Measurements from ENCODE around the gene PRCC.

PRCC gene

DNA sequence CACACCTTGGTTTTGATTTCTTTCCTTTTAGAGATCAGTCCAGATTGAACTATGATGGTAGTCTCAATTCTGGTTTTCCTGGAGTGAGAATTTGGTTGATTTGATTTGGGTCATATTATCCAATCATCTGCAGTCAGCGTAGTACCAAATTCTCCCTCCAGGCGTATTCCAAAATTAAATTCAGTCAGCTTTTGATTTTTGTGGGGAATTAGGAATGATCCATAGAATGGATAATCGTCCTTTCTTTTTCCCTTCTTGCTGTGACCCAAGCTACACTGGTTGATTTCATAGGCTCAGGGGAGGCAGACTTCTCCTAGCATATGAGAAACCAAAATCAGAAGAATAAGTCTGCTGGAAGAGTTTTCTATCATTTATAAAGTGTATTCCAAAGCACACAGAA lies 4.9 kb downstream of the PRCC start:
- H3K27me3 ChIP-seq (replicated peaks) = no peaks in the 10 kb centered on the region
- H3K36me3 ChIP-seq (replicated peaks) = peaks cover 9% of the 10 kb centered on the region
- H3K4me3 ChIP-seq (ENCODE audit: low read depth, low read length) = no peak overlapping the region
- in situ Hi-C loops (cut with HindIII; ENCODE audit: low pct_ligation_motif_present, low sequenced_read_pairs) = no loop called here
- no peak for DNase-seq
- TF ChIP-seq, protein P1, sequence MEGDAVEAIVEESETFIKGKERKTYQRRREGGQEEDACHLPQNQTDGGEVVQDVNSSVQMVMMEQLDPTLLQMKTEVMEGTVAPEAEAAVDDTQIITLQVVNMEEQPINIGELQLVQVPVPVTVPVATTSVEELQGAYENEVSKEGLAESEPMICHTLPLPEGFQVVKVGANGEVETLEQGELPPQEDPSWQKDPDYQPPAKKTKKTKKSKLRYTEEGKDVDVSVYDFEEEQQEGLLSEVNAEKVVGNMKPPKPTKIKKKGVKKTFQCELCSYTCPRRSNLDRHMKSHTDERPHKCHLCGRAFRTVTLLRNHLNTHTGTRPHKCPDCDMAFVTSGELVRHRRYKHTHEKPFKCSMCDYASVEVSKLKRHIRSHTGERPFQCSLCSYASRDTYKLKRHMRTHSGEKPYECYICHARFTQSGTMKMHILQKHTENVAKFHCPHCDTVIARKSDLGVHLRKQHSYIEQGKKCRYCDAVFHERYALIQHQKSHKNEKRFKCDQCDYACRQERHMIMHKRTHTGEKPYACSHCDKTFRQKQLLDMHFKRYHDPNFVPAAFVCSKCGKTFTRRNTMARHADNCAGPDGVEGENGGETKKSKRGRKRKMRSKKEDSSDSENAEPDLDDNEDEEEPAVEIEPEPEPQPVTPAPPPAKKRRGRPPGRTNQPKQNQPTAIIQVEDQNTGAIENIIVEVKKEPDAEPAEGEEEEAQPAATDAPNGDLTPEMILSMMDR (IDR thresholded peaks at IDR 0.05; ENCODE audit: low read depth, low read length, missing control alignments) = no peak
- H3K27ac ChIP-seq = no peak overlapping the region

DNA sequence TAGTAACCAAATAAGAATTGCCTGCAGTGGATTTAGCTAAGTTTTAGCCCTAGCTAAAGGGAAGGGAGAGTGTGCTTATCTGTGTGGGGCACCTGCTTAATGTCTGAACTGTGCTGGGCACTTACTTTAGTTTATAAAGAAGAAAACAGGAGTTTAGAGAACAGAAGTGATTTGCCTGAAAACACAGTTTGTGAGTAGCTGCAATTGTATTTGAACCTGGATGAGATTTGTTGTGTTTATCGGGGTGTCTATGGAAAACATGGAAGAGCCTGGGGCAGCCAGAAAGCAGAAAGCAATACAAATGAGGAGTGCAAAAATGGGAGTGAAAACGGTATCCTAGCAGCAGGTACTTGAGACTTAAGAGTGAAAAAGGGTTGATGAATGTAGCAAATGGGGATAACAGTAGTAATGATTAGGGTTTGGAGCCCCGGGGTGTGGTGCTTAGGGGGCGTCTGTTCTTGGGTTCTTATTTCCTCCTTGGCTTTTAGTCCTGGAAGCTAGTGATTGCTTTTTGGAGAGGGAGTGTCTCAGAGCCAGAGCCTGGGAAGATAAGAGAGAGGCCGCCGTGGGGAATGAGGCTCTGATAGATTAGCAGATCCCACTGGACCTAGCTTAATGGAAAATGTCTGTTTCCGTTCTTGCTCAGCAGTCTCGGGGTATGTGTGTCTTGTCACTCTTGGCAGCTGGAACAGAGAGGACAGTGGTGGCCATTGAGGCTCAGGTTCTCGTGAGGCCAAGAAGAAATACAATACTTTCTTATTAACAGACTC lies 5.6 kb downstream of the PRCC start:
- no peak overlapping the region for H3K4me3 ChIP-seq (ENCODE audit: low read depth, low read length)
- H3K36me3 ChIP-seq (replicated peaks) = peaks cover 9% of the 10 kb centered on the region
- no peak overlapping the region for H3K27ac ChIP-seq
- in situ Hi-C loops (cut with HindIII; ENCODE audit: low pct_ligation_motif_present, low sequenced_read_pairs) = no loop called here
- H3K27me3 ChIP-seq (replicated peaks) = no peaks in the 10 kb centered on the region
- no peak for DNase-seq
- TF ChIP-seq, protein P1 (IDR thresholded peaks at IDR 0.05; ENCODE audit: low read depth, low read length, missing control alignments) = no peak

DNA sequence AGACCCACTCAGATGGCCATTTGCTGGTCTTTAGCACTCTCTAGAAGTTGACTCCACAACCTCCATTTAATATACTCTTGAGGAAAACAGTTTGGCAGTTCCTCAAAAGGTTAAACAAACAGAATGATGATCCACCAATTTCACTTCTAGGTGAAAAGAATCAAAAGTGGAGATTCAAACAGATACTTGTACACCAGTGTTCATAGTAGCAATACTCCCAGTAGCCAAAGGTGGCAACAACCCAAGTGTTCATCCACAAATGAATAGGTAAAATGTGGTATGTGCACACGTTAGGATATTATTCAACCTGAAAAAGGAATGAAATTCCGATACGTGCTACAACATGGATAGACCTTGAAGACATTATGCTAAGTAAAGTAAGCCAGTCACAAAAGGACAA lies 6.3 kb downstream of the PRCC start:
- DNase-seq = no peak
- H3K27me3 ChIP-seq (replicated peaks) = no peaks in the 10 kb centered on the region
- H3K27ac ChIP-seq = no peak overlapping the region
- TF ChIP-seq, protein P1 (IDR thresholded peaks at IDR 0.05; ENCODE audit: low read depth, low read length, missing control alignments) = no peak
- no peak overlapping the region for H3K4me3 ChIP-seq (ENCODE audit: low read depth, low read length)
- in situ Hi-C loops (cut with HindIII; ENCODE audit: low pct_ligation_motif_present, low sequenced_read_pairs) = no loop called here
- peaks cover 9% of the 10 kb centered on the region for H3K36me3 ChIP-seq (replicated peaks)

DNA sequence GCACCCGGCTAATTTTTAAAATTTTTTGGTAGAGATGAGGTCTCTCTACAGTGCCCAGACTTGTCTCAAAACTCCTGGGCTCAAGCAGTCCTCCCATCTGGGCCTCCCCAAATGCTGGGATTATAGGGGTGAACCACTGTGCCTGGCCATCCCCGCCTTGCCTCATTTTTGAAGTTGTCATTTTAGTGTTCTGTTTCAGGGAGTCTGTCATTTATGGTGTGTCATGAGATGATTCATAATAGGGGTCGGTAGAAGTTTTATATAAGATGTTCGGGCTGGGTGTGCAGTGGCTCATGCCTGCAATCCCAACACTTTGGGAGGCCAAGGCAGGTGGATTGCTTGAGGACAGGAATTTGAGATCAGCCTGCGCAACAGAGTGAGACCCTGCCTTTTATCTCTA lies 8.5 kb downstream of the PRCC start:
- H3K27ac ChIP-seq = no peak overlapping the region
- no peak for DNase-seq
- no peaks in the 10 kb centered on the region for H3K27me3 ChIP-seq (replicated peaks)
- in situ Hi-C loops (cut with HindIII; ENCODE audit: low pct_ligation_motif_present, low sequenced_read_pairs) = no loop called here
- no peak overlapping the region for H3K4me3 ChIP-seq (ENCODE audit: low read depth, low read length)
- TF ChIP-seq, protein P1 (IDR thresholded peaks at IDR 0.05; ENCODE audit: low read depth, low read length, missing control alignments) = no peak
- peaks cover under 1% of the 10 kb centered on the region for H3K36me3 ChIP-seq (replicated peaks)

DNA sequence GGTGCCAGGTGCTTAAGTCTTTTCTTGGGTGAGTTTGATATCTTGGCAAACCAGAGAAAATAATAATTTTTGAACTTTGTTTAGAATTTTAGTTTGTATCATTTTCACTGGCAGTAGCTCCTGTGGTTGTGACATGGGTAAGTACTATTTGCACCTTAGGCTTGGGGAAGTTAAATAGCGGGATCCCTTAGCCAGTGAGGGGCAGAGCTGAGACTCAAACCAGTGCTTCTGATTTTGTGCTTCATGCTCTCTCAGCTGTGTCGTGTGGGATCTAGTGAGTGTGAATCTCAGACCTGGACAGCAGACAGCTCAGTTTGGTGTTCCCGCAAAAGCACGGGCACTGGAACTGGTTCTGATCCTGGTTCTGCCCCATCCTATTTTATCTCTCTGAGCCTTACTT lies 9.6 kb downstream of the PRCC start:
- Histone ChIP-seq H3K4me3 (ENCODE audit: low read depth, low read length) (no peak overlapping the region), H3K27ac (no peak overlapping the region), H3K27me3 (replicated peaks) (no peaks in the 10 kb centered on the region), H3K36me3 (replicated peaks) (no peaks in the 10 kb centered on the region)
- in situ Hi-C loops (cut with HindIII; ENCODE audit: low pct_ligation_motif_present, low sequenced_read_pairs) = no loop called here
- TF ChIP-seq, protein P1 (IDR thresholded peaks at IDR 0.05; ENCODE audit: low read depth, low read length, missing control alignments) = no peak
- DNase-seq = no peak

DNA sequence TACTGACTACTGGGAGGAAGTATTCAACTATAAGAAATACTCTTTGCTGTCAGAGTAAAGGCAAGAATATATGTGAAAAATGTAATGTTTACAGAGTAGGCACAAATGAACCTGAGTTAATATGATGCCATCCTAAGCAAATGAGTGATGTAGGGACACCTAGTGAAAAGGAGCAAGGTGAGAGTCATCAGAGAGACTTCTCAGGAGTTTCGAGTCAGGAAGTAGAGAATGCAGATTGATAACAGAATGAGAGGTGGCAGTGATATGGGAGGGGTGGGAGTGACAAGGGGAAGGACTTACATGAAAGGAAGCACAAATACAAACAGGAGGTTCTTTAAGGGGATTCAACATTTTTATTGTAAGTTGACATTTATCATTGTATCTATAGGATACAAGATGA lies 10.2 kb downstream of the PRCC start:
- H3K27me3 ChIP-seq (replicated peaks) = no peaks in the 10 kb centered on the region
- no peak for DNase-seq
- in situ Hi-C loops (cut with HindIII; ENCODE audit: low pct_ligation_motif_present, low sequenced_read_pairs) = no loop called here
- H3K36me3 ChIP-seq (replicated peaks) = no peaks in the 10 kb centered on the region
- H3K27ac ChIP-seq = no peak overlapping the region
- no peak overlapping the region for H3K4me3 ChIP-seq (ENCODE audit: low read depth, low read length)
- TF ChIP-seq, protein P1 (IDR thresholded peaks at IDR 0.05; ENCODE audit: low read depth, low read length, missing control alignments) = no peak

Data from brain microvascular endothelial cell (primary cell).